ENCODE data around the gene ADGRL1. TPM values are rescaled to one million over a fixed set of nuclear protein-coding genes. Genes with fewer than 3 reads are reported as not detected.

ADGRL1 gene
- total and polyA plus RNA-seq, 2 of the 8 experiments (the other 6 are each of a cell fraction or from before 2014, with no cell fraction given), result 95.6 to 112 TPM

DNA sequence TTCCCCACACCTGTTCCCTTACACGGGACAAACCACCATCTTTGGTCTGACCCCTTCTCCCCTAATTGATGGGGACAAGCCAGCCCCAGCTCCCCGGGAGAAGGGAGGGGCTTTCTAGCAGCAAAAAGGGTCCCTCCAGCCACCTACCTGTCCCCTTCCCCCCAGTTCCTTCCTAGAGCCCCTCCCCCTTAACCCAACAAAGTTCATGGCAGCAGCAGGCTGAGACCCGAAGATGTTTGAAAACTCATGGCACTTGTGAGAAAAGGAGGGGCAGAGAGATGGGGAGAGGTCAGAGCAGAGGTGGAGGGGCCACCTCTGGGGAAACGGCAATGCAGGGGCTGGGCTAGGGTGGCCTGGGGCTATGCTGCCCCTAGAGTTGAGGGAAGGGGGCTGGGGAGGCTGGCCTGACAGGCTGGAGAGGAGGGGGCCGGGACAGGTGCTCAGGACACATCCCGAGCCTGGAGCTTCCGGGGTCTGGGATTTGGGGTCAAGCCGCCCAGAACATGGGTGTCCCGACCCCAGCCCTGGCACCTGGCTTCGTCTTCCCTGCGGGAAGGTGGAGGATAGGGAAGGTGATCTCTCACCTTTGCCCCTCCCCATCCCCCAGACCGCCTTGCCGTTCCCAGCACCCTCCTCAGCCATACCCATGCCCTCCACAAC, 57.1 kb downstream of the ADGRL1 start:
- Histone ChIP-seq H2BK120ac (replicated peaks; ENCODE audit: low read depth, low read length) (no peak overlapping the region), H3K18ac (ENCODE audit: extremely low read depth, low read length) (no peak overlapping the region), H3K4me3 (ENCODE audit: extremely low read depth in 1 of 4, insufficient read depth in 2 of 4, low read depth in 3 of 4, low read length in 4 of 4) (no peak overlapping the region), H4K5ac (ENCODE audit: insufficient read length, low read depth, low read length) (no peak overlapping the region), H3K9ac (replicated peaks in 1 of 4; ENCODE audit: extremely low read depth in 1 of 4, low read depth in 3 of 4, low read length in 3 of 4) (no peak overlapping the region), H3K4ac (replicated peaks; ENCODE audit: insufficient read length, low read depth, low read length) (no peak overlapping the region), H3K23me2 (ENCODE audit: low read depth, low read length) (no peaks in the 10 kb centered on the region), H4K20me1 (replicated peaks in 1 of 2; ENCODE audit: control insufficient read depth in 1 of 2, insufficient read depth in 2 of 2, low read length in 2 of 2) (peaks cover 5 to 12% of the 10 kb centered on the region in 2 experiments), H3K27ac (ENCODE audit: low read depth, low read length) (no peak overlapping the region), H3K4me1 (replicated peaks in 1 of 4; ENCODE audit: control insufficient read depth in 3 of 4, insufficient read depth in 4 of 4, low read length in 3 of 4) (peaks cover 0 to 21% (median 15%) of the 10 kb centered on the region in 4 experiments; a peak in 6 of 7 replicates), H3K4me2 (ENCODE audit: insufficient read depth in 1 of 2, low read depth in 2 of 2, low read length in 2 of 2) (0 out of 4 replicates have a peak overlapping the region, but pooled peaks of 1 of the 2 experiments have one; percentile 7), H4K8ac (ENCODE audit: extremely low read depth, insufficient read depth, low read length) (no peak overlapping the region), H2AFZ (ENCODE audit: low read length) (no peak overlapping the region), H2AK5ac (ENCODE audit: low read depth, low read length) (no peak overlapping the region), H3K36me3 (ENCODE audit: control insufficient read depth in 2 of 4, insufficient read depth in 4 of 4, low read length in 3 of 4) (peaks cover 5 to 20% (median 17%) of the 10 kb centered on the region in 4 experiments; a peak in 6 of 8 replicates), H2BK5ac (ENCODE audit: low read depth, low read length) (peak overlapping the region; percentile 8; the same call in 1 of the 2 replicates), H2BK20ac (ENCODE audit: low read length) (no peak overlapping the region), H3K23ac (ENCODE audit: insufficient read length) (no peak overlapping the region), H3K27me3 (replicated peaks in 1 of 4; ENCODE audit: control insufficient read depth in 3 of 4, extremely low read depth in 1 of 4, insufficient read depth in 3 of 4, low read length in 3 of 4) (no peaks in the 10 kb centered on the region; a peak in 1 of 7 replicates), H2BK12ac (ENCODE audit: low read depth, low read length) (no peak overlapping the region), H3K9me3 (ENCODE audit: insufficient read depth in 2 of 2, low read depth in 1 of 2, low read length in 1 of 2) (no peaks in the 10 kb centered on the region), H3K56ac (replicated peaks; ENCODE audit: insufficient read length, low read depth, low read length) (no peak overlapping the region), H3K79me2 (ENCODE audit: control insufficient read depth in 1 of 2, insufficient read depth in 2 of 2, low read length in 2 of 2) (no peaks in the 10 kb centered on the region), H2BK15ac (ENCODE audit: low read length) (no peak overlapping the region), H3K79me1 (ENCODE audit: low read depth, low read length) (no peaks in the 10 kb centered on the region; the same call in none of the 2 replicates), H4K91ac (replicated peaks; ENCODE audit: insufficient read length, low read length) (no peak overlapping the region), H3K14ac (ENCODE audit: insufficient read length) (no peak overlapping the region)
- DNase-seq (ENCODE audit: low read depth in 1 of 2, low spot score in 2 of 2) (no peak), FAIRE-seq (no peak)
- CTCF ChIA-PET (ENCODE audit: partially characterized antibody), result interaction anchor here (0.9 to 4.9 kb wide), 11 partner anchors 13 to 319 kb away, joined by 3 to 24 read pairs (median 4); partner anchors contain the start of gene ASF1B
- WGBS, 2 experiments (ENCODE audit: extremely low coverage in 1 of 2, insufficient coverage in 1 of 2, insufficient read length in 1 of 2, insufficient replicate concordance in 2 of 2, low coverage in 1 of 2, low lambda C conversion rate in 2 of 2, missing lambda C conversion rate in 1 of 2), result 87% methylated on average over 6 of the region's 13 CpGs; no CpG with 5 or more reads in 1 of the 2 experiments
- POLR2A ChIA-PET (ENCODE audit: partially characterized antibody), result interaction anchor here (0.6 to 2.4 kb wide), 9 partner anchors 9 to 213 kb away, joined by 3 to 12 read pairs (median 3); partner anchors contain the start of gene ASF1B
- TF ChIP-seq TBP (IDR thresholded peaks at IDR 0.05; ENCODE audit: low read depth, low read length) (no peak), POLR2AphosphoS5 (IDR thresholded peaks at IDR 0.05; ENCODE audit: low read depth, low read length) (0 out of 2 replicates have a peak, but pooled peaks have one; percentile 43)
